GM23248 (cell line): ENCODE measurements around the gene METAP1.

ENCODE experiments used
- EZH2 ChIP-seq: fragments of 200-600 bp; sonication (generic); IDR thresholded peaks from 2 replicates; pipeline ENCODE4 v1.6.1; 2018; ENCODE audit warnings: antibody characterized with exemption, mild to moderate bottlenecking; ENCODE audit not compliant: insufficient read depth, poor library complexity, severe bottlenecking
- EZH2phosphoT487 ChIP-seq: fragments of 200-600 bp; sonication (generic); IDR thresholded peaks from 2 replicates; pipeline ENCODE4 v1.6.1; 2018; ENCODE audit warnings: antibody characterized with exemption, moderate library complexity, mild to moderate bottlenecking, low read depth; ENCODE audit not compliant: insufficient read depth

DNA sequence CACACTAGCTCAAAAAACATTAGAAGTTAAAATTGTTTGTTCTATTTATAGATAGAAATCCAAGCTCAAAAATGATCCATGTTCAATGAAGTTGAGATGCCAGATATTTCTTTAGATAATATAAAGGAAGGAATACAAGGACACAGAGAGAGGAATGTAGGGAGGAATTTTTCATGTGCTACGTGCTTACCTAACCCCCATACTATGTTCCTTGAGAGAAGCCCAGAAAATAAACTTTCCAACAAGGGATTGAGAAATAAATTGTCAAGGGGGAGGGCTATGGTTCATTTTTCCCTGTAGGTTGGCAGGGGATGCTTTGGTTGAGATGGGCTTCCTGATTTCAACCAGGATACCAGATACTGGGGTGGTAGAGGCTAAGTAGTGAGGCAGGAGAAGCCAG is 108.6 kb downstream of the METAP1 start:
- TF ChIP-seq EZH2phosphoT487 (no peak), EZH2 (no peak)
